C4-2B (cell line): ENCODE data around the gene AGAP1.

Experiments
- CTCF ChIP-seq: fragments of 450-650 bp; conservative IDR thresholded peaks from 2 replicates; pipeline ENCODE4 v1.5.1; 2017; ENCODE audit warnings: mild to moderate bottlenecking
- ZFX ChIP-seq: fragments of 450-650 bp; IDR thresholded peaks from 2 replicates; pipeline ENCODE4 v1.6.1; 2017

GRCh38 chr2:236095504-236095903, 601.7 kb downstream of the AGAP1 start:
- no peak for TF ChIP-seq CTCF
- TF ChIP-seq ZFX = no peak
